ENCODE results near the gene SRD5A2.

- TF ChIP-seq CTCF (IDR thresholded peaks at IDR 0.05; ENCODE audit: insufficient read depth, low read depth, low read length) = no peak
- TF ChIP-seq EZH2 (IDR thresholded peaks at IDR 0.05; ENCODE audit: insufficient read depth, low read length) = no peak
Measured at GRCh38 chr2:31535768-31536167, 45.0 kb downstream of the SRD5A2 start.

Data from astrocyte (in vitro differentiated cells and primary cell).